HG02642 (cell line): ENCODE measurements around the gene OR4X1.
"Not testable (repeated sequence)": the region's sequence is repeated elsewhere in the genome, so short reads cannot be mapped to it uniquely, and the experiment has no call there.

Experiments used
- ATAC-seq: cut with Tn5 transposase; IDR thresholded peaks from one replicate; pipeline ENCODE4 v1.9.1; 2021; ENCODE audit warnings: mild to moderate bottlenecking; ENCODE audit not compliant: unreplicated experiment, poor library complexity

The OR4X1 gene, protein sequence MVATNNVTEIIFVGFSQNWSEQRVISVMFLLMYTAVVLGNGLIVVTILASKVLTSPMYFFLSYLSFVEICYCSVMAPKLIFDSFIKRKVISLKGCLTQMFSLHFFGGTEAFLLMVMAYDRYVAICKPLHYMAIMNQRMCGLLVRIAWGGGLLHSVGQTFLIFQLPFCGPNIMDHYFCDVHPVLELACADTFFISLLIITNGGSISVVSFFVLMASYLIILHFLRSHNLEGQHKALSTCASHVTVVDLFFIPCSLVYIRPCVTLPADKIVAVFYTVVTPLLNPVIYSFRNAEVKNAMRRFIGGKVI

DNA sequence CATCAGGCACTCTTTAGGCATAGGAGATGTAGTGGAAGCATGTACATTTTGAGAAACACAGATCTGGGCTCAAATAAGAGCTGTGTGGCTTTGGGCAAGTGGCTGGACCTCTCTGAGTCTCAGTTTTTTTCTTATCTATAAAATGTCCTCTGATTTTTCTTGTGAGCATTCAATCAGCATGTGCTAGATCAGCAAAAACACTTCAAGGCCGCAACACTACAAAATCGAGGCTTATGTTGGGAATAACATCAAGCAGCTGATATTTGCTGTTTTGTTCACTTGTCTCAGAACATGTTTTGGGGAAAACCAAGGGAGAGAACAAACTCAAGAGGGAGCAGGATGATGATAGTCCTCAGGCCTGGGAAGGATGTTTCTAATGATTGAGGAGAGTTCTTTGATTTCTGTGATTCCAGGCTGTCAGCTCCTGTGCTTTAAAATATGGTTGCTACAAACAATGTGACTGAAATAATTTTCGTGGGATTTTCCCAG lies at the start of gene OR4X1:
Gene OR4X1 (plus strand): TSS at position 439 of the 489 bp plus-strand sequence. CDS start 0 bp downstream, at position 439.
- no peak for ATAC-seq

DNA sequence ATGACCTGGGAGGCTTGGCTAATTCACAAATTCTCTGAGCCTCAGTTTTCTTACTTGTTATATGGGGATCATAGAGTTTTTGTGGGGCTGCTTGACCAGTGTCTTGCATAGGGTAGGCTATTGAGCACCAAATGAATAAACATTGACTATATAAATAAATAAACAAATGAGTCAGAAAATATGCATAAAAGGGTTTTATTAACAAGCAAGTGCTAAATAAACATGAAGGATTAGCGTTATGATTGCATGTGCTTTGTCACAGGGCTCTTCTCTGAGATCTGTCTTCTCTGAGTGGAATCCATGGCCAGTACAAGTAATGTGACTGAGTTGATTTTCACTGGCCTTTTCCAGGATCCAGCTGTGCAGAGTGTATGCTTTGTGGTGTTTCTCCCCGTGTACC lies 47.2 kb upstream of the OR4X1 start, which contains the start of gene OR4B1:
Gene OR4B1 (plus strand): TSS at position 301 of the 400 bp plus-strand sequence. CDS start 0 bp downstream, at position 301.
- no peak for ATAC-seq

DNA sequence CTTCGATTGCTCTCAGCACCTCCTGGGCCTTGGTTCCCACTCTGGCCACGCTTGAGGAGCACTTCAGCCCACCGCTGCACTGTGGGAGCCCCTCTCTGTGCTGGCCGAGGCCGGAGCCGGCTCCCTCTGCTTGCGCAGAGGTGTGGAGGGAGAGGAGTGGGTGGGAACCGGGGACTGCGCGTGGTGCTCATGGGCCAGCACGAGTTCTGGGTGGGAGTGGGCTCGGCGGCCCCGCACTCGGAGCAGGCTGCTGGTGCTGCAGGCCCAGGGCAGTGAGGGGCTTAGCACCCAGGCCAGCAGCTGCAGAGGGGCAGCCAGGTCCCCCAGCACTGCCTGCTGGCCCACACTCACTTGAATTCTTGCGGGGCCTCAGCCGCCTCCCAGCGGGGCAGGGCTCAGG lies 34.9 kb upstream of the OR4X1 start:
- no peak for ATAC-seq

DNA sequence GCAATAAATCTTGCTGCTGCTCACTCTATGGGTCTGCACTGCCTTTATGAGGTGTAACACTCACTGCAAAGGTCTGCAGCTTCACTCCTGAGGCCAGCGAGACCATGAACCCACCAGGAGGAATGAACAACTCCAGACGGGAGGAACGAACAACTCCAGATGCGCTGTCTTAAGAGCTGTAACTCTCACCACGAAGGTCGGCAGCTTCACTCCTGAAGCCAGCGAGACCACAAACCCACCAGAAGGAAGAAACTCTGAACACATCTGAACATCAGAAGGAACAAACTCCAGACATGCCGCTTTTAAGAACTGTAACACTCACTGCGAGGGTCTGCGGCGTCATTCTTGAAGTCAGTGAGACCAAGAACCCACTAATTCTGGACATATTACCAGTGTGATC lies 33.6 kb upstream of the OR4X1 start:
- ATAC-seq: not testable (repeated sequence)

DNA sequence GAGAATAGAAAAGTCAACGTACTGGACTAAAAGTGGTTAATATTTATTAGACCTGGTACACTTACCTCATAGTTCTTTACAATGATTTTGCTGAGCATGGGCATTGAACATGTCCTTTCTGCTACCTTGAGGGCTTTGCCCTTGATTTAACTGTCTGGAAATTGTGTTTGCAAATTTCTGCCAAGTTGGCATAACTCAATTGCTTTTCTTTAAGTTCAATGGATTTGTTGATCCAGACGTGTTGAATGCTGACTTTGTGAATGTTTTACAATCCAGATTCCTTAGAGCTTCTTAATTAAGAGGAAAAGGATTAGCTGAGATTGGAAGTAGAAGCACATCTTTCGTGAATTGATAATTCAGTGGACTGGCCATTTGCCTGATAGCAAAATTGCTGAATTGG lies 25.9 kb upstream of the OR4X1 start:
- ATAC-seq: no peak

DNA sequence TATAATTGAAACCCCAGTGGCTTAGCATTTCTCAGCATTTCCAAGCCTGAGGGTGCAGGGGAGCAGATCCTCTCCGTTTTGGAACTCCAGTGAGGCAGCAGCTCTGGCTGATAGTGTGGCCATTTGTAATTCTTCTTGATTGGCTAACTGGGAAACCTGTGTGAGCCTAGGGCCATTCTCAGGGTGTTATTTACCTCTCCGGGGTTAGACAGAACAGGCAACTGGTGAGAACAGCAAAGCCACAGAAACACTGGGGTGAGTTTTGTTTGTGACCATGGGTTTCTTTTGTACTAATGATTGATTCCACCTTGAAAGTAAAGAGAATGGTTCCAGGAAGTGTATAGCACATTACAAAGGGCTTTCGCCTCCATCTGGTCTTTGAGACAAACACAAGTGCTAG lies 21.2 kb upstream of the OR4X1 start:
- ATAC-seq: no peak

DNA sequence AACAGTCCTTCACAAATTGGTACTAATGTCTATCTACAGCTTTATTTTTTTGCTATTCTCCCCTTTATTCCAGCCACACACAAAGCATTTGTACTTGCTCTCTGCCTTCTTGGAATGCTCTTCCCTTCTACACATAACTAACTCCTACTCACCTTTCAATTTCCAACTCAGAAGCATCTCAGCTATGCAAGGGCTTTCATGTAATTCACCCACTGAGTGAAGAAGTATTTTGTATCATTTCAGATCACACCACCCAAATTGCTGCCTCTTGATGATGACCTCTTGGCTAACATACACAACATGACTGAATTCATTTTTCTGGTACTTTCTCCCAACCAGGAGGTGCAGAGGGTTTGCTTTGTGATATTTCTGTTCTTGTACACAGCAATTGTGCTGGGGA lies 18.9 kb upstream of the OR4X1 start, which contains the start of gene OR4X2:
Gene OR4X2 (plus strand): TSS at position 301 of the 400 bp plus-strand sequence. CDS start 0 bp downstream, at position 301.
- no peak for ATAC-seq

DNA sequence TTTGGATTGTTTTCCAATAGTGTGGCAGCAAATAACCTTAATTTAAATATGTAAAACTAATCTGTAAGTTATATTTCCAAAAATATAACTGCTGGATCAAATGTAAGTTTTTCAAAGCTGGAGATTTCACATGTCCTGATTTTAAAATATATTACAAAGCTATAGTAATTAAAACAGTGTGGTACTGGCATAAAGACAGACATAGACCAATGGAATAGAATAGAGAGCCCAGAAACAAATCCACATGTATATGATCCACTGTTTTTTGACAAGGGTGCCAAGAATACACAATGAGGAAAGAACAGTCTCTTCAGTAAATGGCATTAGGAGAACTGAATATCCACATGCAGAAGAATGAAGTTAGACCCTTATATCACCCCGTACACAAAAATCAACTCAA lies 14.8 kb upstream of the OR4X1 start:
- no peak for ATAC-seq

DNA sequence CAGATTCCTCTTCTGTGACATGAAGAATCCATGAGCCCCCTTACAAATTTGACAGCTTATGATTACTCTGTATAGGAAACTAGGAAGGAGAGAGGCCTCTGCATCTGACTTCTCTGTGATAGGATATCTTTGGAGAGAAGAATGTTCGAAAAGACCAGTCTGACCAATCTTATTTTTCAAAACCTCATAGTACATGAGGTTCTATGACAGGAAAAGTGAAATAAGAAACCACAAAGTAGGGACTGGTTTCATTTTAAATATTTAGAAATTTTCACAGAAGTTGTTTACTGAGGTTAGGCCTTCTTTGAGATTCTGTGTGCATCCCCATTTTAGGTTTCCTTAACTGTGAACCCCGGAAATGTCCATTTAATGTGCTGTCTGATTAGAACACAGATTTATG lies 2.1 kb upstream of the OR4X1 start:
- no peak for ATAC-seq

DNA sequence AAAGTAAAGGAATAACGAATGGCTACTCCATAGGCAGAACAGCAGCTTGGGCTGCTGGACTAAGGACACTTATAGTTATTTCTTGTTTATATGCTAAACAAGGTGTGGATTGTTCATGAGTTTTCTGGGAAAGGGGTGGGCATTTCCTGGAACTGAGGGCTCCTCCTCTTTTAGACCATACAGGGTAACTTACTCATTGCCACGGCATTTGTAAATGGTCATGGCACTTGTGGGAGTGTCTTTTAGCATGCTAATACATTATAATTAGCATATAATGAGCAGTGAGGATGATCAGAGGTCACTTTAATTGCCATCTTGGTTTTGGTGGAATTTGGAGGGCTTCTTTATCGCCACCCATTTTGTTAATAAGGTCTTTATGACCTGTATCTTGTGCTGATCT lies 7.0 kb downstream of the OR4X1 start:
- ATAC-seq: no peak

DNA sequence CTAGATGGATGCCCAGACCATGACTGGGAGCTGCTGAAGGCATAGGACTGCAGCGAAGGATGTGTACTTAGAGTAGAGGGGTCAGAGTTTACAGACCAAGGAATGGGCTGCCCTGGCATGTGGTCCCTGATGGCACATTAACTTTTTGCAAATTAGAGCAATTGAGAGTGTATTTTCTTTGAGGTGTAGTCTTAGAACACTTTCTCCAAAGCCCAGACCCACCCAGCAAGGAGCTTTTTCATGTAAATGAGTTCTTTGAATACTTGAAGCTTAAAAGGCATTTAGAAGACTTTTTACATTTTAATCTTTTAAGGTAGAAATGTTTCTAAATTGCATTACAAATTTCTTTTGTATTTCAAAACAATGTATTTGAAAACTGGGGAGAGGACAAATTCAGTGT lies 8.9 kb downstream of the OR4X1 start:
- ATAC-seq: no peak

DNA sequence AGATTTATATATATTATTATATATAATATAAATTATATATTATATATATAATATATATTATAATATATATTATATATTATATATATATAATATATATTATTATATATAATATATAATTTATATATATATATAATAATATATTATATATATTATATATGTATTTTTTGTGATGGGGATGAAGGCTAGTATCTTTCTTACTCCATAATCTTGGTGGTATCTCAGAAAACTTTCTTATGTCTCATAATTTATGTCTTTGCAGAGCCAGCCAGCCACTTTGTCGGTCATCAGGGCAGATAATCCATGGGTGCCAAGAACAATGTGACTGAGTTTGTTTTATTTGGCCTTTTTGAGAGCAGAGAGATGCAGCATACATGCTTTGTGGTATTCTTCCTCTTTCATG lies 42.3 kb downstream of the OR4X1 start, which contains the start of gene OR4S1:
Gene OR4S1 (plus strand): TSS at position 301 of the 400 bp plus-strand sequence. CDS start 0 bp downstream, at position 301.
- no peak for ATAC-seq

DNA sequence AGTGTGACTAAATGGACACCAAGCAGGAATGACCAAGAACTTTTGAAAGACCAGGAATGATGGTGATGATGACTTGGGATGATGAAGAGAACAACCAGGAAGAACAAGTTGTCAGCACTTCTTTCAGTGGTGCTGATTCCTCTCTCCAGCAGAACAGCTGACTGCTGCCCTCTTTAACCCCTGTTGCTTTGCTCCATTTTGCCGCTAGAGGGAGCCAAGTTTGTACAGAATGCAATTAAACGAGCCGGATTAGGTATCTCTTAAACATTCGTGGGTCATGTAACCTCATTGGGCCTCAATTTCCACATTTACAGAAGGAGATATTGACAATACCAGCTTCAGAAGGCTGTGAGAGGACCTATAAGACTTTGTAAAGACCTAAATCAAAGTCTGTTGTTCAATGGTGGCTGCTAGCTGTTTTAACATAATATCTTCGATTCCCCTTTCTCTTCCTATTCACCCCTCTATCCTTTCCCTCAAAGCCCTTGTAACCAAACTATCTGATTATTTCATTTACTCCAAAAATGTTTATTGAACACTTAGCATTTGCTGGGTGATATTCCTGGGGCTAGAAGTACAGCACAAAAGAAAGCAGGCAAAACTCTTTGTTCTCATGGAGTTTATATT lies 44.2 kb downstream of the OR4X1 start:
- ATAC-seq: peak; percentile 91

DNA sequence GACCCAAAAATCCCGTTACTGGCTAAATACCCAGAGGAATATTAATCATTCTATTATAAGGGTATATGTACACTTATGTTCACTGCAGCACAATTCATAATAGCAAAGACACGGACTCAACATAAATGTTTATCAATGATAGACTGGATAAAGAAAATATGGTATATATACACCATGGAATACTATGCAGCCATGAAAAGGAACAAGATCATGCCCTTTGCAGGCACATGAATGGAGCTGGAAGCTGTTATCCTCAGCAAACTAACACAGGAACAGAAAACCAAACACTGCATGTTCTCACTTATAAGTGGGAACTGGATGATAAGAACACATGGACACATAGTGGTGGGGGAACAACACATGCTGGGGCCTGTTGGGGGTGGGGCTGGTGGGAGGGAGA lies 49.9 kb downstream of the OR4X1 start:
- not testable (repeated sequence) for ATAC-seq
